Dedifferentiated amniotic fluid mesenchymal stem cell (primary cell): Measurements from ENCODE around the gene MELK.

Source experiments
- DNase-seq: peaks from one replicate; pipeline ENCODE4 v3.0.0-alpha.2; 2016; ENCODE audit errors: extremely low spot score

Gene MELK

GRCh38 chr9:36676091-36676490, 103.4 kb downstream of the MELK start:
- no peak for DNase-seq

GRCh38 chr9:36676778-36677485, 104.2 kb downstream of the MELK start:
- no peak for DNase-seq

GRCh38 chr9:36677611-36678010, 104.9 kb downstream of the MELK start:
- no peak for DNase-seq

- DNase-seq: no peak
Observed at GRCh38 chr9:36679710-36680109, 107.0 kb downstream of the MELK start.

- no peak for DNase-seq
Observed at GRCh38 chr9:36686471-36686870, 113.8 kb downstream of the MELK start.

GRCh38 chr9:36690412-36691168, 117.9 kb downstream of the MELK start:
- no peak for DNase-seq

- no peak for DNase-seq
Observed at GRCh38 chr9:36691671-36692070, 119.0 kb downstream of the MELK start.

- no peak for DNase-seq
Observed at GRCh38 chr9:36698984-36699383, 126.3 kb downstream of the MELK start.

- DNase-seq: no peak
Observed at GRCh38 chr9:36704148-36704547, 131.5 kb downstream of the MELK start.

GRCh38 chr9:36713515-36714490, 141.1 kb downstream of the MELK start:
- DNase-seq: no peak

GRCh38 chr9:36716496-36716895, 143.8 kb downstream of the MELK start:
- no peak for DNase-seq

- no peak for DNase-seq
Observed at GRCh38 chr9:36717276-36717675, 144.6 kb downstream of the MELK start.

GRCh38 chr9:36718612-36719011, 145.9 kb downstream of the MELK start:
- DNase-seq: no peak

GRCh38 chr9:36720043-36720442, 147.3 kb downstream of the MELK start:
- no peak for DNase-seq

GRCh38 chr9:36721846-36722588, 149.3 kb downstream of the MELK start:
- no peak for DNase-seq

GRCh38 chr9:36725777-36726356, 153.2 kb downstream of the MELK start:
- no peak for DNase-seq
